Esophagus squamous epithelium (tissue), 4 donors: ENCODE data around the gene DAP.

Experiments used
- POLR2A ChIP-seq, 4 donors: fragments of 450-650 bp; IDR thresholded peaks; one replicate each; pipeline ENCODE4 v1.6.1; 2017; ENCODE audit warnings: antibody characterized with exemption in 4 of 4, mild to moderate bottlenecking in 4 of 4, moderate library complexity in 3 of 4
- TF ChIP-seq, protein P1 (sequence below), 6 experiments: fragments of 450-650 bp in 4 of 6; fragments of 200-600 bp in 2 of 6; sonication (generic) in 2 of 6; IDR thresholded peaks; one replicate each; pipeline ENCODE4 v1.5.1; 2016 to 2019; ENCODE audit warnings: antibody characterized with exemption in 6 of 6, mild to moderate bottlenecking in 4 of 6, moderate library complexity in 4 of 6

DNA sequence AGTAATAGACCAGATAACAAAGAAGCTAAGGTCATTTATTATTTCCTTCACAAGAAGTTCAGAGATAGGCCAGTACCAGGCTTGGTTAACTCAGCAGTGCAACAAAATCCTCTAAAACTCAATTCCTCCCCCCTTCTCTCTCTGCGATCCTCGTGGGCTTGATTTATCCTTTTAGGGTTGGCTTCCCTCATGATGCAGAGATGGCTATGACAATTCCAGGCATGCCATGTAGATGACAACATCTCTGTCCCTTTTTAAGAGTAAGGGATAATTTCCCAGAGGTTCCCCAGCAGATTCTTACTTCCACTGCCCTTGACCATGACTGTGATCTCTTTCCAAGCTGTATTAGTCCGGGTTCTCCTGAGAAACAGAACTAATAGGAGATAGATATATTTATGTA is 28.7 kb upstream of the DAP start:
- no peak for TF ChIP-seq POLR2A (IDR thresholded peaks at IDR 0.05)
- TF ChIP-seq, protein P1, sequence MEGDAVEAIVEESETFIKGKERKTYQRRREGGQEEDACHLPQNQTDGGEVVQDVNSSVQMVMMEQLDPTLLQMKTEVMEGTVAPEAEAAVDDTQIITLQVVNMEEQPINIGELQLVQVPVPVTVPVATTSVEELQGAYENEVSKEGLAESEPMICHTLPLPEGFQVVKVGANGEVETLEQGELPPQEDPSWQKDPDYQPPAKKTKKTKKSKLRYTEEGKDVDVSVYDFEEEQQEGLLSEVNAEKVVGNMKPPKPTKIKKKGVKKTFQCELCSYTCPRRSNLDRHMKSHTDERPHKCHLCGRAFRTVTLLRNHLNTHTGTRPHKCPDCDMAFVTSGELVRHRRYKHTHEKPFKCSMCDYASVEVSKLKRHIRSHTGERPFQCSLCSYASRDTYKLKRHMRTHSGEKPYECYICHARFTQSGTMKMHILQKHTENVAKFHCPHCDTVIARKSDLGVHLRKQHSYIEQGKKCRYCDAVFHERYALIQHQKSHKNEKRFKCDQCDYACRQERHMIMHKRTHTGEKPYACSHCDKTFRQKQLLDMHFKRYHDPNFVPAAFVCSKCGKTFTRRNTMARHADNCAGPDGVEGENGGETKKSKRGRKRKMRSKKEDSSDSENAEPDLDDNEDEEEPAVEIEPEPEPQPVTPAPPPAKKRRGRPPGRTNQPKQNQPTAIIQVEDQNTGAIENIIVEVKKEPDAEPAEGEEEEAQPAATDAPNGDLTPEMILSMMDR (IDR thresholded peaks at IDR 0.05): no peak
